GM23248 (cell line): ENCODE measurements around the gene ZFTA. TPM values are rescaled to one million over a fixed set of nuclear protein-coding genes. Genes with fewer than 3 reads are reported as not detected.
A peak's percentile ranks its signal among the peaks of the same experiment; 100 is the strongest.

ENCODE experiments used
- DNase-seq: peaks from one replicate; pipeline ENCODE4 v3.0.0-alpha.2; 2015
- H2AFZ ChIP-seq: fragments of 200-600 bp; sonication (generic); 2 replicates; pipeline ENCODE4 v1.6.1; 2016; ENCODE audit warnings: antibody characterized with exemption
- H3F3A ChIP-seq: fragments of 200-600 bp; sonication (generic); 2 replicates; pipeline ENCODE4 v1.6.1; 2016; ENCODE audit warnings: mild to moderate bottlenecking, antibody characterized with exemption, mixed run types; ENCODE audit not compliant: insufficient read depth
- H3K27ac ChIP-seq: fragments of 200-600 bp; sonication (generic); 2 replicates; pipeline ENCODE4 v1.5.1; 2016; ENCODE audit warnings: mild to moderate bottlenecking
- H3K27me3 ChIP-seq: fragments of 200-600 bp; sonication (generic); replicated peaks from 2 replicates; pipeline ENCODE4 v1.6.1; 2016; ENCODE audit warnings: mild to moderate bottlenecking; ENCODE audit not compliant: insufficient read depth
- H3K36me3 ChIP-seq: fragments of 200-600 bp; sonication (generic); 2 replicates; pipeline ENCODE4 v1.6.1; 2016; ENCODE audit warnings: low read depth, mild to moderate bottlenecking
- H3K4me1 ChIP-seq: fragments of 200-600 bp; sonication (generic); 2 replicates; pipeline ENCODE4 v1.6.1; 2016; ENCODE audit warnings: mild to moderate bottlenecking; ENCODE audit not compliant: insufficient read depth
- H3K4me2 ChIP-seq: fragments of 200-600 bp; sonication (generic); one replicate; pipeline ENCODE4 v1.6.1; 2016; ENCODE audit warnings: mild to moderate bottlenecking; ENCODE audit not compliant: unreplicated experiment
- H3K4me3 ChIP-seq: fragments of 200-600 bp; sonication (generic); 2 replicates; pipeline ENCODE4 v1.5.1; 2016; ENCODE audit warnings: mild to moderate bottlenecking
- H3K79me2 ChIP-seq: fragments of 200-600 bp; sonication (generic); 2 replicates; pipeline ENCODE4 v1.6.1; 2016; ENCODE audit warnings: mild to moderate bottlenecking; ENCODE audit not compliant: insufficient read depth
- H3K9ac ChIP-seq: fragments of 200-600 bp; sonication (generic); 2 replicates; pipeline ENCODE4 v1.6.1; 2016; ENCODE audit warnings: mild to moderate bottlenecking
- H3K9me2 ChIP-seq: fragments of 200-600 bp; sonication (generic); 2 replicates; pipeline ENCODE4 v1.6.1; 2016; ENCODE audit warnings: mixed run types, mild to moderate bottlenecking, moderate library complexity; ENCODE audit not compliant: insufficient read depth
- H3K9me3 ChIP-seq: fragments of 200-600 bp; sonication (generic); one replicate; pipeline ENCODE4 v1.6.1; 2017; ENCODE audit warnings: low read depth
- H4K20me1 ChIP-seq: fragments of 200-600 bp; sonication (generic); 2 replicates; pipeline ENCODE4 v1.6.0; 2016; ENCODE audit not compliant: insufficient read depth
- EZH2 ChIP-seq: fragments of 200-600 bp; sonication (generic); IDR thresholded peaks from 2 replicates; pipeline ENCODE4 v1.6.1; 2018; ENCODE audit warnings: antibody characterized with exemption, mild to moderate bottlenecking; ENCODE audit not compliant: insufficient read depth, poor library complexity, severe bottlenecking
- EZH2phosphoT487 ChIP-seq: fragments of 200-600 bp; sonication (generic); IDR thresholded peaks from 2 replicates; pipeline ENCODE4 v1.6.1; 2018; ENCODE audit warnings: antibody characterized with exemption, moderate library complexity, mild to moderate bottlenecking, low read depth; ENCODE audit not compliant: insufficient read depth
- WGBS, 2 experiments: methylation state at CpG; one replicate each; pipeline ENCODE4 v1.1.6; 2015 to 2017; ENCODE audit warnings: low lambda C conversion rate in 2 of 2, low coverage in 1 of 2; ENCODE audit errors: missing lambda C conversion rate in 2 of 2; 5-methylcytosine and 5-hydroxymethylcytosine counted together
- in situ Hi-C: fragments of 300-500 bp; cut with MboI; formaldehyde crosslinking; loops from 2 replicates; pipeline ENCODE4 v1.15.0; 2020
- polyA plus RNA-seq: library from polyadenylated mRNA; unstranded; fragments of >200 nt; fragmentation: Nextera tagmentation; extraction: Ambion mirVana; gene quantifications from 2 replicates; pipeline ENCODE4 v1.2.1, GENCODE V29; 2016
- total RNA-seq: library from RNA; depleted of rRNA; stranded (reverse); fragments of >200 nt; shearing (Covaris generic); gene quantifications from 2 replicates; pipeline ENCODE4 v1.2.3, GENCODE V29; 2014

The ZFTA gene
- total and polyA plus RNA-seq, 2 experiments from 2014 or later = 0.96 to 23.0 TPM

GRCh38 chr11:63736864-63737263 is 31.7 kb downstream of the ZFTA start:
- no peaks in the 10 kb centered on the region for H3K36me3 ChIP-seq
- H3K27ac ChIP-seq = no peak overlapping the region
- H3K9me3 ChIP-seq = no peaks in the 10 kb centered on the region
- no peak overlapping the region for H3K4me3 ChIP-seq
- H3K4me2 ChIP-seq = no peak overlapping the region
- H4K20me1 ChIP-seq = no peaks in the 10 kb centered on the region
- H3K4me1 ChIP-seq = peaks cover 7% of the 10 kb centered on the region; the same call in 1 of the 2 replicates
- H3K79me2 ChIP-seq = peaks cover 73% of the 10 kb centered on the region
- no peaks in the 10 kb centered on the region for H3K27me3 ChIP-seq
- no peak for DNase-seq
- no peak overlapping the region for H3K9ac ChIP-seq
- H3K9me2 ChIP-seq = no peaks in the 10 kb centered on the region
- no peak overlapping the region for H2AFZ ChIP-seq
- in situ Hi-C loops = loop anchor here (25.0 kb wide), 1 partner anchor 250 kb away; the partner anchor contains the start of gene PLAAT5
- no peak for TF ChIP-seq EZH2
- TF ChIP-seq EZH2phosphoT487 = no peak
- WGBS, 2 experiments = 98 to 99% methylated on average over 4 of the region's 4 CpGs
- H3F3A ChIP-seq = peaks cover 14% of the 10 kb centered on the region; the same call in 1 of the 2 replicates

DNA sequence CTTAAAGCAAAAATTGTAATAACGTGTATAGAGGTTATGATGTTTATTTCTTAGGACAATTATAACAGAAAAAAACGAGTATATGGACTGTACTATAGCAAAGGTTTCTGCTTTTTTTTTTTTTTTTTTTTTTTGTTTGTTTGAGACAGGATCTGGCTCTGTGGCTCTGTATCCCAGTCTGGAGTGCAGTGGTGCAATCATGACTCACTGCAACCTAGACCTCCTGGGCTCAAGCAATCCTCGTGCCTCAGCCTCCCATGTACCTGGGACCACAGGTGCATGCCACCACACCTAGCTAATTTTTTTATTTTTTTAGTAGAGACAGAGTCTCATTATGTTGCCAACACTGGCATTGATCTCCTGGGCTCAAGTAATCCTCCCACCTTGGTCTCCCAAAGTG is 39.2 kb downstream of the ZFTA start:
- peaks cover 80% of the 10 kb centered on the region for H3K79me2 ChIP-seq
- H3K4me3 ChIP-seq = no peak overlapping the region

DNA sequence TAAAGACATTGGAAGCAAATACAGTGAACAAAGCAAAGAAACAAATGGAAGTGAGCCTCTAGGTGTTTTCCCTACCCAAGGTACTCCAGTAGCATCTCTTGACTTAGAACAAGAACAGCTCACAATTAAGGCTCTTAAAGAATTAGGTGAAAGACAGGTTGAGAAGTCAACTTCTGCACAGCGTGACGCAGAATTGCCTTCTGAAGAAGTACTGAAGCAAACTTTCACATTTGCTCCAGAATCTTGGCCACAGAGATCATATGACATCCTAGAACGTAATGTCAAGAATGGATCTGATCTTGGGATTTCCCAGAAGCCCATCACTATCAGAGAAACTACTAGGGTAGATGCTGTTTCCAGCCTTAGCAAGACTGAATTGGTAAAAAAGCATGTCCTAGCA is 48.0 kb downstream of the ZFTA start:
- H4K20me1 ChIP-seq = no peaks in the 10 kb centered on the region
- 99 to 100% methylated on average over 3 of the region's 3 CpGs for WGBS, 2 experiments
- peaks cover 91% of the 10 kb centered on the region for H3K79me2 ChIP-seq
- peaks cover 3% of the 10 kb centered on the region; the same call in 1 of the 2 replicates for H3K36me3 ChIP-seq
- TF ChIP-seq EZH2 (no peak), EZH2phosphoT487 (no peak)
- H3K4me1 ChIP-seq = peaks cover 4% of the 10 kb centered on the region; the same call in 1 of the 2 replicates
- H3K27me3 ChIP-seq = no peaks in the 10 kb centered on the region
- H3K9me2 ChIP-seq = no peaks in the 10 kb centered on the region
- no peak overlapping the region for H3K9ac ChIP-seq
- no peaks in the 10 kb centered on the region for H3K9me3 ChIP-seq
- H3F3A ChIP-seq = 0 out of 2 replicates have a peak, but pooled peaks cover 4% of the 10 kb centered on the region
- H3K4me2 ChIP-seq = no peak overlapping the region
- in situ Hi-C loops = no loop called here
- H2AFZ ChIP-seq = no peak overlapping the region
- no peak for DNase-seq
- no peak overlapping the region for H3K4me3 ChIP-seq
- no peak overlapping the region for H3K27ac ChIP-seq

More for the DNA sequence above, 39.2 kb downstream of the ZFTA start:
- TF ChIP-seq EZH2 (no peak), EZH2phosphoT487 (no peak)
- Histone ChIP-seq H2AFZ (no peak overlapping the region), H3K9me2 (no peaks in the 10 kb centered on the region), H3K27me3 (no peaks in the 10 kb centered on the region), H3K9ac (no peak overlapping the region), H3K4me1 (no peaks in the 10 kb centered on the region), H3K4me2 (no peak overlapping the region), H4K20me1 (no peaks in the 10 kb centered on the region; the same call in 1 of the 2 replicates), H3K36me3 (no peaks in the 10 kb centered on the region), H3F3A (no peaks in the 10 kb centered on the region), H3K9me3 (no peaks in the 10 kb centered on the region), H3K27ac (no peak overlapping the region)
- in situ Hi-C loops = loop anchor here (25.0 kb wide), 1 partner anchor 242 kb away; the partner anchor contains the start of gene PLAAT5
- 75% methylated on average over 3 of the region's 3 CpGs for WGBS, 2 experiments
- DNase-seq = no peak

- WGBS, 2 experiments = 92 to 93% methylated on average over 2 of the region's 2 CpGs
- Histone ChIP-seq H3K27me3 (no peaks in the 10 kb centered on the region), H3K36me3 (peaks cover 3% of the 10 kb centered on the region; the same call in 1 of the 2 replicates), H3K9me2 (no peaks in the 10 kb centered on the region), H3F3A (0 out of 2 replicates have a peak, but pooled peaks cover 5% of the 10 kb centered on the region), H3K9ac (no peak overlapping the region), H3K79me2 (peaks cover 92% of the 10 kb centered on the region), H2AFZ (no peak overlapping the region), H3K9me3 (no peaks in the 10 kb centered on the region), H3K4me2 (no peak overlapping the region), H3K27ac (no peak overlapping the region), H3K4me1 (peaks cover 6% of the 10 kb centered on the region; the same call in 1 of the 2 replicates), H4K20me1 (no peaks in the 10 kb centered on the region), H3K4me3 (no peak overlapping the region)
- in situ Hi-C loops = no loop called here
- TF ChIP-seq EZH2 (no peak), EZH2phosphoT487 (no peak)
- DNase-seq = peak; percentile 14
Measured at GRCh38 chr11:63719987-63720386, 48.6 kb downstream of the ZFTA start.
